PFSK-1 (cell line): ENCODE measurements around the gene TRERF1.

Experiments
- POLR2AphosphoS5 ChIP-seq: IDR thresholded peaks from 2 replicates; pipeline ENCODE4 v1.6.1; 2012; ENCODE audit warnings: low read depth, mild to moderate bottlenecking, control low read depth, low read length, moderate library complexity
- SIN3A ChIP-seq: IDR thresholded peaks from 2 replicates; pipeline ENCODE4 v1.6.1; 2012; ENCODE audit warnings: mild to moderate bottlenecking, low read length, moderate library complexity, borderline replicate concordance; ENCODE audit not compliant: insufficient read depth
- TF ChIP-seq, protein P1 (sequence below), 2 experiments: IDR thresholded peaks; 2 replicates each; pipeline versions ENCODE4 v1.6.1 to v1.8.0; 2011 to 2012; ENCODE audit warnings: low read depth in 2 of 2, low read length in 2 of 2, control low read depth in 1 of 2, inconsistent platforms in 1 of 2, mild to moderate bottlenecking in 1 of 2, moderate library complexity in 1 of 2; ENCODE audit not compliant: insufficient read depth in 1 of 2

DNA sequence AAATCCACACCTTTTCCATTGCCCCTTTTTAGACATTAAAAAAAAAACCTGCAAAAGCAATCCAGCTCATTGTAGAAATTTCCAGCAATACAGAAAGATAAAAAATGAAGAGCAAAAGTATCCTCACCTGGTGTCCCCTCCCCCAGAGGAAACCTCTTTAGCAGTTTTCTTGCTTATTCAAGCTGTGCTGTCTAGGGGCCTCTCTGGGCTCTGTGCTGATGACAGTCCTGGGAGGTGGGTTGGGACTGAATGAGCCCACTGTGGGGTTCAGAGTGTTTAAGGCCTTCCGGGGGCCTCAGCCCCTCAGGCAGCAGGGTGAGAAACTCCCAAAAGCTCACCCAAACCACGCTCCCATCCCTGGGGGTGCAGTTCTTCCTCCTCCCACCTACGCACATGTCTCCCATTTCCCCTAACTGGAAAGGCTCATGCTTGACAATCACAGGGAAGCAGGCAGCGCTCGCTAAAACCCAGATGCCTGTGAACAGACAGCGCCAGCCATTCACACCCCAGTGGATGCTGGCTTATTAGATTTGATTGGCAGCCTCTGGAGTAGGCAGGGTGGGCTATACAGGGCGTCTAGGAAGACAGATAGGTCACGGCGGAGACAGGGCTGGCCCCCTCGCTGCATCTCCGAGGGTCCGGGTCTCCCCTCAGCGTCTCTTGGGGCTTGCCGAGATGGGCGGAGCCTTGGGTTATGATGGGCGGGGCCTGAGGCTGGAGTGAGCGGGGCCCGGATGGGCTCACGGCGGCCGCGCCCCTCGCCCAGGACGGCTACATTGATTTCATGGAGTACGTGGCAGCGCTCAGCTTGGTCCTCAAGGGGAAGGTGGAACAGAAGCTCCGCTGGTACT is 274.0 kb downstream of the TRERF1 start:
- TF ChIP-seq SIN3A (no peak), POLR2AphosphoS5 (no peak)
- TF ChIP-seq, protein P1, sequence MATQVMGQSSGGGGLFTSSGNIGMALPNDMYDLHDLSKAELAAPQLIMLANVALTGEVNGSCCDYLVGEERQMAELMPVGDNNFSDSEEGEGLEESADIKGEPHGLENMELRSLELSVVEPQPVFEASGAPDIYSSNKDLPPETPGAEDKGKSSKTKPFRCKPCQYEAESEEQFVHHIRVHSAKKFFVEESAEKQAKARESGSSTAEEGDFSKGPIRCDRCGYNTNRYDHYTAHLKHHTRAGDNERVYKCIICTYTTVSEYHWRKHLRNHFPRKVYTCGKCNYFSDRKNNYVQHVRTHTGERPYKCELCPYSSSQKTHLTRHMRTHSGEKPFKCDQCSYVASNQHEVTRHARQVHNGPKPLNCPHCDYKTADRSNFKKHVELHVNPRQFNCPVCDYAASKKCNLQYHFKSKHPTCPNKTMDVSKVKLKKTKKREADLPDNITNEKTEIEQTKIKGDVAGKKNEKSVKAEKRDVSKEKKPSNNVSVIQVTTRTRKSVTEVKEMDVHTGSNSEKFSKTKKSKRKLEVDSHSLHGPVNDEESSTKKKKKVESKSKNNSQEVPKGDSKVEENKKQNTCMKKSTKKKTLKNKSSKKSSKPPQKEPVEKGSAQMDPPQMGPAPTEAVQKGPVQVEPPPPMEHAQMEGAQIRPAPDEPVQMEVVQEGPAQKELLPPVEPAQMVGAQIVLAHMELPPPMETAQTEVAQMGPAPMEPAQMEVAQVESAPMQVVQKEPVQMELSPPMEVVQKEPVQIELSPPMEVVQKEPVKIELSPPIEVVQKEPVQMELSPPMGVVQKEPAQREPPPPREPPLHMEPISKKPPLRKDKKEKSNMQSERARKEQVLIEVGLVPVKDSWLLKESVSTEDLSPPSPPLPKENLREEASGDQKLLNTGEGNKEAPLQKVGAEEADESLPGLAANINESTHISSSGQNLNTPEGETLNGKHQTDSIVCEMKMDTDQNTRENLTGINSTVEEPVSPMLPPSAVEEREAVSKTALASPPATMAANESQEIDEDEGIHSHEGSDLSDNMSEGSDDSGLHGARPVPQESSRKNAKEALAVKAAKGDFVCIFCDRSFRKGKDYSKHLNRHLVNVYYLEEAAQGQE (IDR thresholded peaks at IDR 0.05; ENCODE audit: insufficient read depth in 1 of 2, low read depth in 2 of 2, low read length in 2 of 2), result no peak
